Lung (tissue), 12 donors: ENCODE results near the gene UNC5B. TPM values are rescaled to one million over a fixed set of nuclear protein-coding genes. Genes with fewer than 3 reads are reported as not detected.

Experiments used
- ATAC-seq: fragments of 200-7000 bp; cut with Tn5 transposase; one replicate; pipeline ENCODE4 v1.9.1; 2020; ENCODE audit warnings: moderate number of reproducible peaks; ENCODE audit not compliant: insufficient read depth, low FRiP score
- DNase-seq, 3 donors: peaks; one replicate each; pipeline ENCODE4 v3.0.0-alpha.2; 2013 to 2017
- H3K27ac ChIP-seq, 2 donors: one replicate each; pipeline ENCODE4 v1.5.1; 2013; ENCODE audit warnings: mild to moderate bottlenecking in 2 of 2, moderate library complexity in 2 of 2, control low read depth in 1 of 2, inconsistent platforms in 1 of 2, low read depth in 1 of 2, low read length in 1 of 2
- H3K27me3 ChIP-seq, 3 donors: one replicate each; pipeline ENCODE4 v1.5.1; 2013; ENCODE audit warnings: low read length in 2 of 3; ENCODE audit not compliant: control insufficient read depth in 3 of 3, insufficient read depth in 3 of 3
- H3K36me3 ChIP-seq, 4 donors: one replicate each; pipeline ENCODE4 v1.5.1; 2013; ENCODE audit warnings: low read length in 4 of 4, mild to moderate bottlenecking in 1 of 4, moderate library complexity in 1 of 4; ENCODE audit not compliant: control insufficient read depth in 4 of 4, insufficient read depth in 4 of 4
- H3K4me1 ChIP-seq, 5 donors: one replicate each; pipeline ENCODE4 v1.5.1; 2013; ENCODE audit warnings: low read length in 5 of 5, mild to moderate bottlenecking in 2 of 5, moderate library complexity in 1 of 5; ENCODE audit not compliant: control insufficient read depth in 5 of 5, insufficient read depth in 5 of 5
- H3K4me3 ChIP-seq: one replicate; pipeline ENCODE4 v1.5.1; 2013; ENCODE audit warnings: mild to moderate bottlenecking, control low read depth, moderate library complexity
- H3K9ac ChIP-seq, 2 donors: one replicate each; pipeline ENCODE4 v1.5.1; 2013; ENCODE audit warnings: low read length in 2 of 2, control low read depth in 1 of 2; ENCODE audit not compliant: insufficient read depth in 1 of 2
- H3K9me3 ChIP-seq, 4 donors: one replicate each; pipeline ENCODE4 v1.5.1; 2013; ENCODE audit warnings: low read length in 3 of 4, mild to moderate bottlenecking in 1 of 4, moderate library complexity in 1 of 4; ENCODE audit not compliant: control insufficient read depth in 4 of 4, insufficient read depth in 3 of 4
- CTCF ChIP-seq: IDR thresholded peaks from 2 replicates; pipeline ENCODE4 v1.5.1; 2012; ENCODE audit warnings: mild to moderate bottlenecking; ENCODE audit errors: control extremely low read depth, extremely low read depth
- WGBS, 2 donors: extraction: QIAGEN DNeasy Blood & Tissue Kit; methylation state at CpG; one replicate each; pipeline ENCODE4 v1.1.7; 2013; 5-methylcytosine and 5-hydroxymethylcytosine counted together
- polyA plus RNA-seq, 2 donors: library from polyadenylated mRNA; stranded (reverse); fragments of 200-250 nt; gene quantifications; one replicate each; pipeline ENCODE4 v1.2.1, GENCODE V29; 2013
- total RNA-seq, 2 donors: library from RNA; depleted of rRNA in 1 of 2; stranded (reverse); fragments of >200 nt in 1 of 2; gene quantifications; one replicate each; pipeline ENCODE4 v1.2.1, GENCODE V29; 2014 to 2021
- donor health status: control.
- donor health status: control.
- donor health status: Bipolar disorder and iron deficiency.
- donor health status: healthy.
- donor health status: DM: yes; HTN: yes; CAD: no.

UNC5B gene
- total and polyA plus RNA-seq, 4 donors: 4.4 to 23.8 (median 8.3) TPM

GRCh38 chr10:71301371-71301916 is 89.1 kb downstream of the UNC5B start:
- no peaks in the 10 kb centered on the region for H3K4me1 ChIP-seq
- DNase-seq: no peak

GRCh38 chr10:71302451-71302850 is 90.1 kb downstream of the UNC5B start:
- no peaks in the 10 kb centered on the region for H3K27me3 ChIP-seq
- peaks cover 0 to 7% (median 0%) of the 10 kb centered on the region in 5 donors for H3K4me1 ChIP-seq
- H3K4me3 ChIP-seq: no peak overlapping the region
- peaks cover 0 to 2% (median 0%) of the 10 kb centered on the region in 4 donors for H3K9me3 ChIP-seq
- peaks cover 0 to 12% (median 1%) of the 10 kb centered on the region in 4 donors for H3K36me3 ChIP-seq
- no peak for DNase-seq
- no peak for ATAC-seq
- no peak overlapping the region for H3K9ac ChIP-seq
- no peak for TF ChIP-seq CTCF
- H3K27ac ChIP-seq: no peak overlapping the region
- 72 to 84% methylated on average over 4 of the region's 4 CpGs for WGBS, 2 donors

More at GRCh38 chr10:71301371-71301916, 89.1 kb downstream of the UNC5B start:
- no peak for TF ChIP-seq CTCF
- WGBS, 2 donors: 90 to 94% methylated on average over 12 of the region's 12 CpGs
- H3K27ac ChIP-seq: no peak overlapping the region
- no peak overlapping the region for H3K4me3 ChIP-seq
- peaks cover 0 to 2% (median 0%) of the 10 kb centered on the region in 4 donors for H3K9me3 ChIP-seq
- no peaks in the 10 kb centered on the region for H3K27me3 ChIP-seq
- peaks cover 0 to 14% (median 4%) of the 10 kb centered on the region in 4 donors for H3K36me3 ChIP-seq
- no peak for ATAC-seq
- no peak overlapping the region for H3K9ac ChIP-seq

- H3K9me3 ChIP-seq: peaks cover 0 to under 1% (median 0%) of the 10 kb centered on the region in 4 donors
- H3K27me3 ChIP-seq: no peaks in the 10 kb centered on the region
- ATAC-seq: no peak
- H3K9ac ChIP-seq: no peak overlapping the region
- TF ChIP-seq CTCF: no peak
- peaks cover 0 to 13% (median 0%) of the 10 kb centered on the region in 5 donors for H3K4me1 ChIP-seq
- H3K4me3 ChIP-seq: no peak overlapping the region
- H3K36me3 ChIP-seq: peaks cover 0 to 8% (median 1%) of the 10 kb centered on the region in 4 donors
- H3K27ac ChIP-seq: no peak overlapping the region
- 61 to 68% methylated on average over 8 of the region's 8 CpGs for WGBS, 2 donors
- peak in 2 of 3 donors; percentile 59 to 77 for DNase-seq
Measured at GRCh38 chr10:71302874-71303568, 90.7 kb downstream of the UNC5B start.
